ENCODE measurements around the gene GGCX.
"Not testable (repeated sequence)": the region's sequence is repeated elsewhere in the genome, so short reads cannot be mapped to it uniquely, and the experiment has no call there.

GGCX gene

GRCh38 chr2:85561280-85562212 is at the start of gene GGCX:
GGCX (minus strand) TSS chr2:85561493; CDS start chr2:85561428, 65 bp downstream.
- DNase-seq (ENCODE audit: low spot score), result peak; percentile 93

GRCh38 chr2:85607268-85608215 is 46.2 kb upstream of the GGCX start:
- DNase-seq (ENCODE audit: low spot score), result no peak

GRCh38 chr2:85606116-85606455 is 44.8 kb upstream of the GGCX start:
- DNase-seq (ENCODE audit: low spot score), result no peak

- no peak for DNase-seq (ENCODE audit: low spot score)
These were observed 44.3 kb upstream of the GGCX start for GRCh38 chr2:85605406-85606115.

GRCh38 chr2:85604568-85605339 is 43.5 kb upstream of the GGCX start:
- no peak for DNase-seq (ENCODE audit: low spot score)

- DNase-seq (ENCODE audit: low spot score), result not testable (repeated sequence)
These were observed 42.8 kb upstream of the GGCX start for GRCh38 chr2:85604133-85604444.

- peak; percentile 87 for DNase-seq (ENCODE audit: low spot score)
These were observed 41.4 kb upstream of the GGCX start, which contains the start of gene TMEM150A for GRCh38 chr2:85602476-85603234. TMEM150A (minus strand) TSS chr2:85602698; CDS start chr2:85601948, 750 bp downstream.

GRCh38 chr2:85601771-85602475 is 40.6 kb upstream of the GGCX start:
- DNase-seq (ENCODE audit: low spot score), result no peak

GRCh38 chr2:85600951-85601770 is 39.9 kb upstream of the GGCX start:
- no peak for DNase-seq (ENCODE audit: low spot score)

GRCh38 chr2:85600235-85600575 is 38.9 kb upstream of the GGCX start:
- no peak for DNase-seq (ENCODE audit: low spot score)

GRCh38 chr2:85599468-85600234 is 38.4 kb upstream of the GGCX start:
- DNase-seq (ENCODE audit: low spot score), result no peak

- no peak for DNase-seq (ENCODE audit: low spot score)
These were observed 37.5 kb upstream of the GGCX start for GRCh38 chr2:85598594-85599340.

GRCh38 chr2:85597241-85597640 is 35.9 kb upstream of the GGCX start:
- no peak for DNase-seq (ENCODE audit: low spot score)

- no peak for DNase-seq (ENCODE audit: low spot score)
These were observed 35.3 kb upstream of the GGCX start for GRCh38 chr2:85596486-85597143.

- no peak for DNase-seq (ENCODE audit: low spot score)
These were observed 34.7 kb upstream of the GGCX start for GRCh38 chr2:85596026-85596333.

GRCh38 chr2:85595301-85596025 is 34.2 kb upstream of the GGCX start, which contains the start of gene RNF181:
RNF181 (plus strand) TSS chr2:85595745; CDS start chr2:85595764, 19 bp downstream.
- DNase-seq (ENCODE audit: low spot score), result peak; percentile 94

Data from CD4-positive, alpha-beta T cell treated with Interleukin-6 at 100 ng/mL for 8 hours (primary cell).